ENCODE data around the gene E2F4. TPM values are rescaled to one million over a fixed set of nuclear protein-coding genes. Genes with fewer than 3 reads are reported as not detected.

The E2F4 gene
- total and polyA plus RNA-seq, 2 of the 13 experiments (the other 11 are each of a cell fraction or from before 2014, with no cell fraction given): 84.8 to 91.2 TPM

GRCh38 chr16:67170949-67171649 is 20.9 kb upstream of the E2F4 start (continued):
- TF ChIP-seq PRDM4 (CRISPR knock-in tag; IDR thresholded peaks at IDR 0.05; ENCODE audit: borderline replicate concordance) (no peak), ZNF556 (CRISPR knock-in tag; IDR thresholded peaks at IDR 0.05; ENCODE audit: borderline replicate concordance) (0 out of 2 replicates have a peak, but pooled peaks have one; percentile 75), TFAP4 (IDR thresholded peaks at IDR 0.05; ENCODE audit: borderline replicate concordance, low read depth) (peak; percentile 42; the same call in 1 of the 2 replicates), FOXK1 (CRISPR knock-in tag; IDR thresholded peaks at IDR 0.05; ENCODE audit: borderline replicate concordance, low read depth) (no peak), TAF15 (IDR thresholded peaks at IDR 0.05; ENCODE audit: low read depth, low read length, poor library complexity, severe bottlenecking) (no peak), ZNF879 (CRISPR knock-in tag; IDR thresholded peaks at IDR 0.05) (0 out of 2 replicates have a peak, but pooled peaks have one; percentile 80), SSRP1 (CRISPR knock-in tag; IDR thresholded peaks at IDR 0.05) (no peak), ZXDC (CRISPR knock-in tag; IDR thresholded peaks at IDR 0.05) (no peak), ZNF281 (CRISPR knock-in tag; IDR thresholded peaks at IDR 0.05; ENCODE audit: borderline replicate concordance) (no peak), TBX3 (IDR thresholded peaks at IDR 0.05; ENCODE audit: borderline replicate concordance) (no peak), SIN3A (IDR thresholded peaks at IDR 0.05; ENCODE audit: borderline replicate concordance, low read depth, low read length) (0 out of 2 replicates have a peak, but pooled peaks have one; percentile 15), RFX1 (IDR thresholded peaks at IDR 0.05) (no peak), ZNF672 (CRISPR knock-in tag; IDR thresholded peaks at IDR 0.05) (no peak), POGK (CRISPR knock-in tag; conservative IDR thresholded peaks at IDR 0.05) (no peak; the same call in 1 of the 2 replicates)
